Spleen (tissue), 7 donors: Measurements from ENCODE around the gene MSH3.

Experiments used
- CTCF ChIP-seq, 11 experiments: fragments of 200-600 bp in 7 of 11; fragments of 450-650 bp in 4 of 11; sonication (generic) in 4 of 11; IDR thresholded peaks in 8 of 11; conservative IDR thresholded peaks in 3 of 11; 1 replicate in 7 of 11; 2 replicates in 4 of 11; pipeline versions ENCODE4 v1.4.0 to v1.8.0; 2016 to 2021; ENCODE audit warnings: antibody characterized with exemption in 11 of 11, inconsistent platforms in 4 of 11, mild to moderate bottlenecking in 1 of 11
- POLR2A ChIP-seq, 3 donors: fragments of 450-650 bp; IDR thresholded peaks; one replicate each; pipeline ENCODE4 v1.5.1; 2017; ENCODE audit warnings: antibody characterized with exemption in 3 of 3, mild to moderate bottlenecking in 1 of 3
- POLR2AphosphoS5 ChIP-seq, 3 donors: sonication (generic); formaldehyde crosslinking; IDR thresholded peaks; one replicate each; pipeline ENCODE4 v1.5.1; 2017; ENCODE audit warnings: antibody characterized with exemption in 3 of 3
- donor health status: DM: no; HTN: no; CAD: no; lungs with moderate emphysema.
- donor health status: DM: no; HTN: no; CAD: no.
- donor health status: DM: no; HTN: no; CAD: no.

DNA sequence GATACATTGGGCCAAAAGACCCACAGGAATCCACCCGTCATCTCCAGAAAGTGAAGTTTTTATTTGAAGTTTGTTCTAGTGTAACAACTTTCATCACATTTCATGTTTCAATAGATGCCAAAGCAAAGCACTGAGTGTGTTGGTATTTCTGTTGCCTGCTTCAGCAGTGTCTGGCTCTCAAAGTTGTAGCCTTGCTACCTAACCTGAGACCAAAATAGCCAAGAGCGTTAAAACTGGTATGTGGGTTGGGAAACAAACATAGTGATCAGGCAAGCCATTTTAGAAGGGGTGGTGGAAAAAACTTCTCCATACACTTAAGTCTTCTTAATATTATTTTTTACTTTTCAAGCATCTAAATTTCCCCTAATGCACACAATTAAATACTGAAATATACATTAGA, 150.6 kb downstream of the MSH3 start:
- TF ChIP-seq CTCF (IDR thresholded peaks at IDR 0.05 in 8 of 11, conservative IDR thresholded peaks at IDR 0.05 in 3 of 11): no peak
- no peak for TF ChIP-seq POLR2A (IDR thresholded peaks at IDR 0.05)
- TF ChIP-seq POLR2AphosphoS5 (IDR thresholded peaks at IDR 0.05): no peak
